DND-41 (cell line): Measurements from ENCODE around the gene PDLIM5.

Experiments used
- EZH2 ChIP-seq: IDR thresholded peaks from 3 replicates; pipeline ENCODE4 v1.6.1; 2012; ENCODE audit warnings: borderline replicate concordance, low read depth, mild to moderate bottlenecking, moderate library complexity, low read length, inconsistent platforms; ENCODE audit not compliant: severe bottlenecking
- TF ChIP-seq, protein P1 (sequence below): IDR thresholded peaks from 2 replicates; pipeline ENCODE4 v1.5.1; 2012; ENCODE audit warnings: borderline replicate concordance, low read length, moderate library complexity, mild to moderate bottlenecking; ENCODE audit not compliant: poor library complexity, severe bottlenecking; ENCODE audit errors: extremely low read depth

- TF ChIP-seq, protein P1, sequence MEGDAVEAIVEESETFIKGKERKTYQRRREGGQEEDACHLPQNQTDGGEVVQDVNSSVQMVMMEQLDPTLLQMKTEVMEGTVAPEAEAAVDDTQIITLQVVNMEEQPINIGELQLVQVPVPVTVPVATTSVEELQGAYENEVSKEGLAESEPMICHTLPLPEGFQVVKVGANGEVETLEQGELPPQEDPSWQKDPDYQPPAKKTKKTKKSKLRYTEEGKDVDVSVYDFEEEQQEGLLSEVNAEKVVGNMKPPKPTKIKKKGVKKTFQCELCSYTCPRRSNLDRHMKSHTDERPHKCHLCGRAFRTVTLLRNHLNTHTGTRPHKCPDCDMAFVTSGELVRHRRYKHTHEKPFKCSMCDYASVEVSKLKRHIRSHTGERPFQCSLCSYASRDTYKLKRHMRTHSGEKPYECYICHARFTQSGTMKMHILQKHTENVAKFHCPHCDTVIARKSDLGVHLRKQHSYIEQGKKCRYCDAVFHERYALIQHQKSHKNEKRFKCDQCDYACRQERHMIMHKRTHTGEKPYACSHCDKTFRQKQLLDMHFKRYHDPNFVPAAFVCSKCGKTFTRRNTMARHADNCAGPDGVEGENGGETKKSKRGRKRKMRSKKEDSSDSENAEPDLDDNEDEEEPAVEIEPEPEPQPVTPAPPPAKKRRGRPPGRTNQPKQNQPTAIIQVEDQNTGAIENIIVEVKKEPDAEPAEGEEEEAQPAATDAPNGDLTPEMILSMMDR: no peak
- TF ChIP-seq EZH2: no peak
These were observed 55.1 kb downstream of the PDLIM5 start for GRCh38 chr4:94506822-94507221.
